Gastroesophageal sphincter (tissue), 3 donors: ENCODE data around the gene SLC9A7.

Experiments
- CTCF ChIP-seq, 4 experiments: fragments of 200-600 bp in 2 of 4; fragments of 450-650 bp in 2 of 4; sonication (generic) in 1 of 4; IDR thresholded peaks; one replicate each; pipeline ENCODE4 v1.5.1; 2017 to 2019; ENCODE audit warnings: antibody characterized with exemption in 4 of 4, mild to moderate bottlenecking in 2 of 4, moderate library complexity in 2 of 4
- POLR2A ChIP-seq, 2 donors: fragments of 450-650 bp; IDR thresholded peaks; one replicate each; pipeline ENCODE4 v1.6.1; 2017; ENCODE audit warnings: antibody characterized with exemption in 2 of 2, mild to moderate bottlenecking in 2 of 2, moderate library complexity in 1 of 2

- TF ChIP-seq CTCF (IDR thresholded peaks at IDR 0.05), result no peak
- no peak for TF ChIP-seq POLR2A (IDR thresholded peaks at IDR 0.05)
Measured at GRCh38 chrX:46643636-46644035, 115.3 kb downstream of the SLC9A7 start.
